ENCODE data around the gene DCANP1.

Gene DCANP1

DNA sequence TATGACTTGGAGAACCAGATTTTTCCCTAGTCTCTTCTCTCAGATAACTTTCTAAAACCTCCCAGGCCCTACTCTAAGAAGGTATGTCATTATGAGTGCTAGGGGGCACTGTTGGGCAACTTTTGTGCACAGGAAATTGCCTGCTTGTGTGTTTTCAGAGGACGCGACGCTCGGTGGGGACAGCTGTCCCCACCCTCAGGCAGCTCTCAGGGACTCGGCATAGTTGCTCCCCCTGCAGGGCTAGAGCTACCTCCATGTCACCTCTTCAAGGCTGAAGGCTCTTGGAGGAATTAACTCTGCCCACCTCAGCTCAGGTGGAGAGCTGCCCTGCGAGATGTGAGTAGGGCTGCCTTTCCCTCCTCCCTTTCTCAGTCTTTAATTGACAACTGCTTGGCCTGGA is 15.2 kb upstream of the DCANP1 start:
- Histone ChIP-seq H3K27ac (ENCODE audit: low read depth, low read length) (no peak overlapping the region), H3K4me3 (ENCODE audit: low read depth in 1 of 2, low read length in 2 of 2) (no peak overlapping the region), H3K9me3 (ENCODE audit: low read length) (no peaks in the 10 kb centered on the region), H3K27me3 (ENCODE audit: control insufficient read depth in 1 of 2, insufficient read depth in 2 of 2, low read length in 2 of 2) (peaks cover 0 to 13% of the 10 kb centered on the region in 2 donors), H3K36me3 (ENCODE audit: insufficient read depth, low read length) (no peaks in the 10 kb centered on the region), H3K4me1 (ENCODE audit: insufficient read depth, low read length) (peaks cover 4% of the 10 kb centered on the region), H3K9ac (ENCODE audit: low read length) (no peak overlapping the region)

DNA sequence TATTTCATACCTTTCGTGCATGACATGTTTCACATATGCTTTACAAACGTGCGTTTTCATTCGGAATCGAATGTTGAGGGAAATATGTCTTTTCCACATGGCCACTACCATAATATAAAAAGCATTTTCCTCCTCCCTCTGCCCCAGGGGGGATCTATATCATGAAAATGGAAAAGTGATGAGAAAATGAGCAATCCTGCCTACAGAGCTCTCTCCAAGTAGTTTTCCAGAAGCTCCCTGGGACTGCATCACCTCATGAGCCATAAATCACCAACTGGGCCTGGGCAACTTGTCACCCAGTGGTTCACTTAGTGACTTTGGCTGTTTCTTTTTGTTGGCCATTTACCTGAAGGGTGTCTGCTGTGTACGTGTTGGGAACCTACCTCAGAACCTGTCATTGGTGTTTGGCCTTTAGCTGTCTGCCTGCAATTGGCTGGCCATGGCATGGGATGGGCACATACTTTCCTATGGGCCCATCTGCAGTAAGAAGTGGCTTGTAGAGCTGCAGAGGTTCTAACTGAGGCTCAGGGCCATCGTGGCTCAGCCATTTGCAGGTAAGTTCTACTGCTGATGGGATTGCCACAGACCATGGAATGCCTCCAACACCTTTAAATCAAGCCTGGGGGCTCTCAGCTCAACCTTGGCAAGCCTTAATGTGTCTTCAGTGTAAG is 14.5 kb upstream of the DCANP1 start:
- Histone ChIP-seq H3K27ac (ENCODE audit: low read depth, low read length) (no peak overlapping the region), H3K27me3 (ENCODE audit: control insufficient read depth in 1 of 2, insufficient read depth in 2 of 2, low read length in 2 of 2) (peaks cover 0 to 11% of the 10 kb centered on the region in 2 donors), H3K36me3 (ENCODE audit: insufficient read depth, low read length) (no peaks in the 10 kb centered on the region), H3K4me1 (ENCODE audit: insufficient read depth, low read length) (peaks cover 4% of the 10 kb centered on the region), H3K4me3 (ENCODE audit: low read depth in 1 of 2, low read length in 2 of 2) (no peak overlapping the region), H3K9me3 (ENCODE audit: low read length) (no peaks in the 10 kb centered on the region), H3K9ac (ENCODE audit: low read length) (no peak overlapping the region)

DNA sequence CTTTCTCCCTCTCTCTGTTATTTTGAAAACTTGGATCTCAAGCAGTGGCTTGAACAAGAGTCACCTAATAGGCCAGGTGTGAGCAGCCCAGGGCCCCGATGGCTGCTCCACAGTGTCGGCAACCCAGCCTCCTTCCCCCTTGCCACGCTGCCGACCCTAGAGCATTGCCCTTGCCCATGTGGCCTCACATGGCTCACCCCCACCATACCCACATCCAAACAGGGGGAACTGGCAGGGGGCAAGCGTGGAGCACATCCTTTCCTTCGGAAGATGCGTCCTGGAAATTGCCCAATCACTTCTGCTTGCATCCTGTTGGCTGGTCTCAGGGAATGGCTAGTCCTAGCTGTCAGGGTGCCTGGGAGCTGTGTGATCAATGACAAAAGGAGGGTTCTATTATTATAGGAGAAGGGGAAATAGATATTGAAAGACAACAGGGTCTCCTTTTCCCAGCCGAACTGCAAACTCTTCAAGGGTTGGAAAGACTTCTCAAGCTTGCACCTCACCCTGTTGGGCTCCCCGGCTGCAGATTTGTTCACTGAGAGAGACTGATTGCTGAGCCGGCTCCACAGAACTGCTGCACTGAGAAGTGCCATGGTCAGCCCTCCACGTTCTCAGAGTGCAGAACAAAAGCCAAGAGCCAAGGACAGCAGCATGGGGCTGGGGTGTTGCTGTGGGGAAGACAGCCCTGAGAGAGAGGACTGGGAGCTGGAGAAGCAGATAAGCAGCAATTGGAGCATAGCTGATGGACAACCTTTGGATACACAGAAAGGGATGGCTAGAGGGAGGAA is 13.3 kb upstream of the DCANP1 start:
- no peak overlapping the region for H3K27ac ChIP-seq (ENCODE audit: low read depth, low read length)
- H3K9me3 ChIP-seq (ENCODE audit: low read length): no peaks in the 10 kb centered on the region
- peaks cover 4% of the 10 kb centered on the region for H3K4me1 ChIP-seq (ENCODE audit: insufficient read depth, low read length)
- no peak overlapping the region for H3K4me3 ChIP-seq (ENCODE audit: low read depth in 1 of 2, low read length in 2 of 2)
- H3K36me3 ChIP-seq (ENCODE audit: insufficient read depth, low read length): no peaks in the 10 kb centered on the region
- peaks cover 0 to 6% of the 10 kb centered on the region in 2 donors for H3K27me3 ChIP-seq (ENCODE audit: control insufficient read depth in 1 of 2, insufficient read depth in 2 of 2, low read length in 2 of 2)
- H3K9ac ChIP-seq (ENCODE audit: low read length): no peak overlapping the region

DNA sequence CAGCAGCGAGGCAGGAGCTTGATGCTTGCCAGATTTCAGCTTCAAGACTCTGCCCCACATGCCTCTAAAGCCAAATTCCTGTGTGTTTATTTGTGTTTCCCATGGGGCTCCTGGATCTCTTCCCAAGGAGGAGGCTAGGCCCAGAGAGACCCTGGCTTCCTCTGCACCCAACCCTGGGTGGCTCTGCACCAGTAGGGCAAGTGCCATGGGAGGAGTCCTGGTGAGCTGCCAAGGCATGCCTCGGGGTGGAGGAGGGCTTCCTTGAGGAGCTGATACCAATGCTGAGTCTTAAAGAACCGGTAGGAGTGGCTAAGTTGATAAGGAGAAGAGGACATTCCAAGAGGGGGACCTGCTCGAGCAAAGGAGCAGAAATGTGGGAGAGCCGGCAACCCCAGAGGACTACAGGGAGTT is 11.8 kb upstream of the DCANP1 start:
- Histone ChIP-seq H3K4me3 (ENCODE audit: low read depth in 1 of 2, low read length in 2 of 2) (no peak overlapping the region), H3K36me3 (ENCODE audit: insufficient read depth, low read length) (no peaks in the 10 kb centered on the region), H3K4me1 (ENCODE audit: insufficient read depth, low read length) (peaks cover 4% of the 10 kb centered on the region), H3K27ac (ENCODE audit: low read depth, low read length) (no peak overlapping the region), H3K9me3 (ENCODE audit: low read length) (no peaks in the 10 kb centered on the region), H3K27me3 (ENCODE audit: control insufficient read depth in 1 of 2, insufficient read depth in 2 of 2, low read length in 2 of 2) (peaks cover 0 to 6% of the 10 kb centered on the region in 2 donors), H3K9ac (ENCODE audit: low read length) (no peak overlapping the region)

DNA sequence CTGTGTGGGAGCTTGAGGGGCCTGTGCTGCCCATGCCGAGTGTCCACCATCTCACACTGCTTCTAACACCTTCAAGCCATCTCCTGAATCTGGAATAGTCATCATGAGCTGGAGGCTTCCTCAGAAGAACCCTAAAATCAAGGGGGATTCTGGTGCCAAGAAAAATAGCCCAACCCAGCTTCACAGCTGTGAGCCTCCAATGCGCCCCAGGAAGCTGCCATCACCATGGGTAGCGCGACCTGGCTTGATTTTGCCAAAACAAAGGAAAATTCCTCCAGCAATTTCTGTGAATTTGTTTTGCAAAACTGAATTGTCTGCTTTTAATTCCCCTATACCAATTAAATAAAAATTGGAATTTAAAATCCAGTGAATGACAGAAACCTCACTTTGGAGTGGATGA is 11.2 kb upstream of the DCANP1 start:
- peaks cover 0 to 6% of the 10 kb centered on the region in 2 donors for H3K27me3 ChIP-seq (ENCODE audit: control insufficient read depth in 1 of 2, insufficient read depth in 2 of 2, low read length in 2 of 2)
- H3K27ac ChIP-seq (ENCODE audit: low read depth, low read length): no peak overlapping the region
- H3K9me3 ChIP-seq (ENCODE audit: low read length): no peaks in the 10 kb centered on the region
- no peaks in the 10 kb centered on the region for H3K36me3 ChIP-seq (ENCODE audit: insufficient read depth, low read length)
- no peak overlapping the region for H3K9ac ChIP-seq (ENCODE audit: low read length)
- peaks cover 4% of the 10 kb centered on the region for H3K4me1 ChIP-seq (ENCODE audit: insufficient read depth, low read length)
- no peak overlapping the region for H3K4me3 ChIP-seq (ENCODE audit: low read depth in 1 of 2, low read length in 2 of 2)

DNA sequence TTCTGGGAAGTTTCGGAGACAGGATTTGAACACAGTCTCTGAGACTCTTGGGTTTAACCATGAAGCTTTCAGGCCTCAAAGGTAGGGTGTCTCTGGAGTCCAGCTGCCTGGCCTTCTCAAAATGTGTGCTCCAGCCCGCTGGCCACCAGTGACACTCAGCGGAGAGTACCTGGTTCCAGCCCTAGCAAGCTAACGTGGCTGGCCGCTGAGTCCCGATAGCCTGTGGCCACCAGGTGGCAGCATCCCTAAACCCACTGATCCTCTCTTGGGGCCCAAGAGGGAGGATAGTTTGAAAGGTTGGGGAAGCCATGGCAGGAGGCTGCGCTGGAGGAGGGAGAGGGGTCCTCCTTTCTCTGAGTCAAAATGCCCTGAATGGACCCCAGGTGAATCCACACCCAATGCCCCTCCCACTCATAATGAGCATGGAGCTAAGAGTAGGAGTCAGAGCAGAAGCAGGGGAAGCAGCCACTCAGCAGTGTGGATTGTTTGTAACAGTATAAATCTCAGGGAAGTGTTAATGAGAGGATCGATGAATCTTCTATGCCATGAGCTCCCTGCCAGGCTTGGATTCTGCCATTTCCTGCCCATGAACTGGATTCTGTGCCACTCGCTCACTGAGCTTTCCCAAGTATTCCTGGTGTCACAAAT is 10.4 kb upstream of the DCANP1 start:
- Histone ChIP-seq H3K27ac (ENCODE audit: low read depth, low read length) (no peak overlapping the region), H3K9me3 (ENCODE audit: low read length) (no peaks in the 10 kb centered on the region), H3K4me3 (ENCODE audit: low read depth in 1 of 2, low read length in 2 of 2) (no peak overlapping the region), H3K4me1 (ENCODE audit: insufficient read depth, low read length) (peaks cover 4% of the 10 kb centered on the region), H3K27me3 (ENCODE audit: control insufficient read depth in 1 of 2, insufficient read depth in 2 of 2, low read length in 2 of 2) (peaks cover 0 to 6% of the 10 kb centered on the region in 2 donors), H3K9ac (ENCODE audit: low read length) (no peak overlapping the region), H3K36me3 (ENCODE audit: insufficient read depth, low read length) (no peaks in the 10 kb centered on the region)

DNA sequence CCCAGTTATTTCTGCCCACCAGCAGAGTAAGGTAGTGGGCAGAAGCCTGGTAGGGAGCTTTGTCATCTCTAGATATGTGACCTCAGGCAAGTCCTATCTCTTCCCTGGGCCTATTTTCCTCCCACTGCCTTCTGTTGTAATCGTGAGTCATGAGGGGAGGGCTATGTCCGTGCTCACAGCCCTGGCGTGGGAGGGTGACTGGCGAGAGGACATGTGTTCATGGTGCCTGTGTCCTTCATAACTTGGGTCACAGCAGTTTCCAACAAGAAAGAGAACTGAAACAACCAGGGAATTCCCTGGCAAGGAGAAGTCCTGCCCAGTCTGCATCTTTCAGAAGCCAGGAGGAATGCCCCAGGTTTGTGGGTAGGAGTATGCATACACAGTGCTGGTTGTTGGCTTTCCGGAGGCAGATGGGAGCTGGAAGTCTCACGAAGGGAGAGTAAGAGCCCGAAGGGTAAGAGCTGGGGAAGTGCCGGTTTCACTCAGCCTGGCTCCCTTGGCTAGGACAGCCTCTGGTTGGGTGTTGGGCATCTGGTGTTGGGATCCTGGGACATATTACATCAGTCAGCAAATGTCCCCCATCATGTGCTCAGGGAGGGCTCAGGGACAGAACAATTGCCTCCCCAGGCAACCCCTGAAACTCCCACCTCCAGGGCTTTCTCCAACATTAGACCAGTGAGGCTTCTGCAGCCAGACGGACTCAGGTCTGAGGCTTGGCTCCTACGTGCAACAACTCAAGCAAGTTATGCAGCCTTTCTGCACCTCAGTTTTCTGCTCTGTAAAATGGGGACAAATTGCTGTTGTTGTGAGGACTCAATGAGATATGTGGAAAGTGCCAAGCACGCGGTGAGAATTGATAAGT is 9.3 kb upstream of the DCANP1 start:
- Histone ChIP-seq H3K4me1 (ENCODE audit: insufficient read depth, low read length) (peaks cover 4% of the 10 kb centered on the region), H3K27me3 (ENCODE audit: control insufficient read depth in 1 of 2, insufficient read depth in 2 of 2, low read length in 2 of 2) (peaks cover 0 to 6% of the 10 kb centered on the region in 2 donors)

DNA sequence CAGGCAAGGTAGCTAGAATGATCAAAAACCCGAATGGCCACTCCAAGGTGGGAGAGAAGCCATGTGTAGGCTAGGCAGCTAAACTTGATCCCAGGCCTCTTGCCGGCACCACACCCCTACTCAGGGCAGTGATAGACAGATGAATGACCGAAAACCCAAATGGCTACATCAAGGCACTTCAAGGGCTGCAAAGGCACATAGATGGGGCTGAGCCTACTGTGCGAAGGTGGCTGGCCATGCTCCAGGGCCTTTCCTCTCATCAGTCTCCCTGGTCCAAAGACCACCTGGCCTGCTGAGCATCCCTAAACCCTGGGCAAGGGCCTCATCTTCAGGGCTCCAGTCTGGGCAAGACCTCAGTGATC is 8.7 kb upstream of the DCANP1 start:
- Histone ChIP-seq H3K4me3 (ENCODE audit: low read depth in 1 of 2, low read length in 2 of 2) (no peak overlapping the region), H3K4me1 (ENCODE audit: insufficient read depth, low read length) (peaks cover 4% of the 10 kb centered on the region), H3K9me3 (ENCODE audit: low read length) (no peaks in the 10 kb centered on the region), H3K27me3 (ENCODE audit: control insufficient read depth in 1 of 2, insufficient read depth in 2 of 2, low read length in 2 of 2) (peaks cover 0 to 6% of the 10 kb centered on the region in 2 donors), H3K27ac (ENCODE audit: low read depth, low read length) (no peak overlapping the region), H3K9ac (ENCODE audit: low read length) (no peak overlapping the region), H3K36me3 (ENCODE audit: insufficient read depth, low read length) (no peaks in the 10 kb centered on the region)

More for the DNA sequence above, 9.3 kb upstream of the DCANP1 start:
- Histone ChIP-seq H3K36me3 (ENCODE audit: insufficient read depth, low read length) (no peaks in the 10 kb centered on the region), H3K9ac (ENCODE audit: low read length) (no peak overlapping the region), H3K9me3 (ENCODE audit: low read length) (no peaks in the 10 kb centered on the region), H3K4me3 (ENCODE audit: low read depth in 1 of 2, low read length in 2 of 2) (no peak overlapping the region), H3K27ac (ENCODE audit: low read depth, low read length) (no peak overlapping the region)

DNA sequence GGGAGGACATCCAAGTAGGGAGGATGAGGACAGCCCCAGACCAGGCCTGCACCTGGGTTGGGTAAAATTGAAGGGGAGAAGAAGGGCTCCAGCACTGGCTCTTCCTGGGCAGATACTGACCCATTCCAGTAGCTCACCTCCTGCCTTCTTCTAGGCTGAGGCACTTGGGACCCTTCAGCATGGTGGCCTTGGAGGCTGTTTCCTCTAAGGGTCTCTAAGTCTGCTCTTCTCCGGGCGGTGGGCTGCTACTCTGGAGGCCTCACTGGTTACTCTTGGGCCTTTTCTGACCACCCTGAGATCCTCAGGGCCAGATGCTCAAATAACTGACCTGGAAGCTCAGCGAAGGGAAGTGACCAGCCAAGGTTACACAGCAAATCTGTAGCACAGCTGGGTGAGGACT is 7.8 kb upstream of the DCANP1 start:
- no peaks in the 10 kb centered on the region for H3K36me3 ChIP-seq (ENCODE audit: insufficient read depth, low read length)
- H3K4me3 ChIP-seq (ENCODE audit: low read depth in 1 of 2, low read length in 2 of 2): no peak overlapping the region
- H3K4me1 ChIP-seq (ENCODE audit: insufficient read depth, low read length): peaks cover 4% of the 10 kb centered on the region
- no peak overlapping the region for H3K27ac ChIP-seq (ENCODE audit: low read depth, low read length)
- no peak overlapping the region for H3K9ac ChIP-seq (ENCODE audit: low read length)
- H3K9me3 ChIP-seq (ENCODE audit: low read length): no peaks in the 10 kb centered on the region
- H3K27me3 ChIP-seq (ENCODE audit: control insufficient read depth in 1 of 2, insufficient read depth in 2 of 2, low read length in 2 of 2): peaks cover 0 to 6% of the 10 kb centered on the region in 2 donors

DNA sequence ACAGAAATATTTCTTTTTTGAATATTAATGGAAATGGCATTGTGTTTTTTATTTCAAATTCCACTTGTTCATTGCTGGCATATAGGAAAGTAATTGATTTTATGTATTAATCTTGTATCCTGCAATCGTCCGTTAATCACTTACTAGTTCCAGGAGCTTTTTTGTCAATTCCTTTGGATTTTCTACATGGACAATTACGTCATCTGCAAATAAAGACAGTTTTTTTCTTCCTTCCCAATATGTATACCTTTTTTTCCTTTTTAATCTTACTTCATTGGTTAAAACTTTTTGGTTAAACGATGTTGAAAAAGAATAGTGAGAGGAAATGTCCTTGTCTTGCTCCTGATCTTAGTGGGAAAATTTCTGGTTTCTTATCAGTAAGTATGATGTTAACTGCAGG is 6.5 kb upstream of the DCANP1 start:
- H3K9me3 ChIP-seq (ENCODE audit: low read length): no peaks in the 10 kb centered on the region
- H3K9ac ChIP-seq (ENCODE audit: low read length): no peak overlapping the region
- H3K4me3 ChIP-seq (ENCODE audit: low read depth in 1 of 2, low read length in 2 of 2): no peak overlapping the region
- H3K36me3 ChIP-seq (ENCODE audit: insufficient read depth, low read length): no peaks in the 10 kb centered on the region
- H3K27me3 ChIP-seq (ENCODE audit: control insufficient read depth in 1 of 2, insufficient read depth in 2 of 2, low read length in 2 of 2): peaks cover 0 to 6% of the 10 kb centered on the region in 2 donors
- no peaks in the 10 kb centered on the region for H3K4me1 ChIP-seq (ENCODE audit: insufficient read depth, low read length)
- no peak overlapping the region for H3K27ac ChIP-seq (ENCODE audit: low read depth, low read length)
